Measurements from ENCODE around the gene RRAGC. TPM values are rescaled to one million over a fixed set of nuclear protein-coding genes. Genes with fewer than 3 reads are reported as not detected.

RRAGC gene
- total and polyA plus RNA-seq, 12 donors = 6.9 to 32.3 (median 22.7) TPM

DNA sequence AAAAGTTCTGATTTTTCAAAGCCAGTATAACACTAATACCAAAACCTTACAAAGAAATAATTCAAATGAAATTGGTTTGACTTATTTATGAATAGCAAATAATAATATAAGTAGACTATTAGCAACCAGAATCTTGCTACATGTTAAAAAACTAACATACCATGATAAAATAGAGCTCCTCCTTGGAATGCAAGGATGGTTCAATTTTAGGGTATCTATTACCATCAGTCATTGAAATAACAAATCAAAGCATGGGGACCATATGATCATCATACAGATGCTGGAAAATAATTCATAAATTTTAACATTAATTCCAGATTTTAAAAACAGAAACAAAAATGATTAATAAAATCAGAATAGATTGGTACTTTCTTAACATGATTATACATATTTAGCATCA is 66.3 kb downstream of the RRAGC start:
- peaks cover 0 to 32% (median 13%) of the 10 kb centered on the region in 11 donors for H3K9me3 ChIP-seq
- ATAC-seq (no peak), DNase-seq (no peak)
- H3K4me3 ChIP-seq = no peak overlapping the region
- peaks cover 0 to 77% (median 45%) of the 10 kb centered on the region in 7 donors for H3K27me3 ChIP-seq
- no peaks in the 10 kb centered on the region for H3K36me3 ChIP-seq
- intact Hi-C loops (cut with DNase I) = no loop called here
- TF ChIP-seq, protein P1, sequence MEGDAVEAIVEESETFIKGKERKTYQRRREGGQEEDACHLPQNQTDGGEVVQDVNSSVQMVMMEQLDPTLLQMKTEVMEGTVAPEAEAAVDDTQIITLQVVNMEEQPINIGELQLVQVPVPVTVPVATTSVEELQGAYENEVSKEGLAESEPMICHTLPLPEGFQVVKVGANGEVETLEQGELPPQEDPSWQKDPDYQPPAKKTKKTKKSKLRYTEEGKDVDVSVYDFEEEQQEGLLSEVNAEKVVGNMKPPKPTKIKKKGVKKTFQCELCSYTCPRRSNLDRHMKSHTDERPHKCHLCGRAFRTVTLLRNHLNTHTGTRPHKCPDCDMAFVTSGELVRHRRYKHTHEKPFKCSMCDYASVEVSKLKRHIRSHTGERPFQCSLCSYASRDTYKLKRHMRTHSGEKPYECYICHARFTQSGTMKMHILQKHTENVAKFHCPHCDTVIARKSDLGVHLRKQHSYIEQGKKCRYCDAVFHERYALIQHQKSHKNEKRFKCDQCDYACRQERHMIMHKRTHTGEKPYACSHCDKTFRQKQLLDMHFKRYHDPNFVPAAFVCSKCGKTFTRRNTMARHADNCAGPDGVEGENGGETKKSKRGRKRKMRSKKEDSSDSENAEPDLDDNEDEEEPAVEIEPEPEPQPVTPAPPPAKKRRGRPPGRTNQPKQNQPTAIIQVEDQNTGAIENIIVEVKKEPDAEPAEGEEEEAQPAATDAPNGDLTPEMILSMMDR (IDR thresholded peaks at IDR 0.05) = no peak
- H3K27ac ChIP-seq = no peak overlapping the region
- no peaks in the 10 kb centered on the region for H3K4me1 ChIP-seq

- Histone ChIP-seq H3K27ac (no peak overlapping the region), H3K36me3 (no peaks in the 10 kb centered on the region), H3K4me3 (no peak overlapping the region), H3K4me1 (no peaks in the 10 kb centered on the region), H3K9me3 (peaks cover 0 to 29% (median 13%) of the 10 kb centered on the region in 11 donors), H3K27me3 (peaks cover 0 to 91% (median 56%) of the 10 kb centered on the region in 7 donors)
- intact Hi-C loops (cut with DNase I) = no loop called here
- ATAC-seq (no peak), DNase-seq (no peak)
- 29 to 68% methylated on average over 1 of the region's 1 CpG for WGBS, 2 donors
- TF ChIP-seq, protein P1 (IDR thresholded peaks at IDR 0.05) = no peak
Observed at GRCh38 chr1:38791892-38792291, 67.7 kb downstream of the RRAGC start.

- Histone ChIP-seq H3K4me1 (no peaks in the 10 kb centered on the region), H3K27me3 (peaks cover 0 to 94% (median 57%) of the 10 kb centered on the region in 7 donors), H3K9me3 (peaks cover 0 to 27% (median 13%) of the 10 kb centered on the region in 11 donors), H3K36me3 (no peaks in the 10 kb centered on the region), H3K4me3 (no peak overlapping the region), H3K27ac (no peak overlapping the region)
- DNase-seq = no peak
- intact Hi-C loops (cut with DNase I) = no loop called here
- TF ChIP-seq, protein P1 (IDR thresholded peaks at IDR 0.05) = no peak
- no peak for ATAC-seq
Observed at GRCh38 chr1:38791164-38791515, 68.4 kb downstream of the RRAGC start.

GRCh38 chr1:38790422-38791163 is 69.0 kb downstream of the RRAGC start:
- intact Hi-C loops (cut with DNase I) = no loop called here
- H3K36me3 ChIP-seq = no peaks in the 10 kb centered on the region
- 81 to 89% methylated on average over 6 of the region's 6 CpGs for WGBS, 2 donors
- DNase-seq (no peak), ATAC-seq (no peak)
- H3K4me1 ChIP-seq = no peaks in the 10 kb centered on the region
- H3K27ac ChIP-seq = no peak overlapping the region
- no peak overlapping the region for H3K4me3 ChIP-seq
- peaks cover 0 to 94% (median 62%) of the 10 kb centered on the region in 7 donors for H3K27me3 ChIP-seq
- TF ChIP-seq, protein P1 (IDR thresholded peaks at IDR 0.05) = no peak
- H3K9me3 ChIP-seq = peaks cover 0 to 26% (median 13%) of the 10 kb centered on the region in 11 donors

Measured in heart right ventricle (tissue), 16 donors.